ENCODE data around the gene GLOD5.
"Not testable (repeated sequence)": the region's sequence is repeated elsewhere in the genome, so short reads cannot be mapped to it uniquely, and the experiment has no call there.

The GLOD5 gene

GRCh38 chrX:48792219-48792618 lies 30.7 kb downstream of the GLOD5 start:
- in situ Hi-C loops (cut with HindIII; ENCODE audit: low sequenced_read_pairs), result loop anchor here (5.0 to 10.0 kb wide), 2 partner anchors 40 to 87 kb away; no protein-coding TSS in a partner anchor

GRCh38 chrX:48793935-48794334 lies 32.4 kb downstream of the GLOD5 start:
- in situ Hi-C loops (cut with HindIII; ENCODE audit: low sequenced_read_pairs), result loop anchor here (5.0 to 10.0 kb wide), 2 partner anchors 38 to 89 kb away; no protein-coding TSS in a partner anchor

- in situ Hi-C loops (cut with HindIII; ENCODE audit: low sequenced_read_pairs), result loop anchor here (5.0 to 10.0 kb wide), 2 partner anchors 38 to 90 kb away; no protein-coding TSS in a partner anchor
Measured at GRCh38 chrX:48794340-48794910, 32.9 kb downstream of the GLOD5 start.

- in situ Hi-C loops (cut with HindIII; ENCODE audit: low sequenced_read_pairs), result loop anchor here (5.0 to 10.0 kb wide), 2 partner anchors 37 to 90 kb away; no protein-coding TSS in a partner anchor
Measured at GRCh38 chrX:48794911-48795515, 33.5 kb downstream of the GLOD5 start.

- in situ Hi-C loops (cut with HindIII; ENCODE audit: low sequenced_read_pairs), result loop anchor here (10.0 kb wide), 1 partner anchor 94 kb away; no protein-coding TSS in a partner anchor
Measured at GRCh38 chrX:48798318-48798717, 36.8 kb downstream of the GLOD5 start.

GRCh38 chrX:48800574-48801279 lies 39.2 kb downstream of the GLOD5 start:
- in situ Hi-C loops (cut with HindIII; ENCODE audit: low sequenced_read_pairs), result no loop called here

- in situ Hi-C loops (cut with HindIII; ENCODE audit: low sequenced_read_pairs), result no loop called here
Measured at GRCh38 chrX:48801280-48802088, 39.9 kb downstream of the GLOD5 start, which contains the start of gene HDAC6. Gene HDAC6 (plus strand): TSS chrX:48802067. CDS start chrX:48802693, 626 bp downstream.

GRCh38 chrX:48802089-48802904 lies 40.8 kb downstream of the GLOD5 start:
- in situ Hi-C loops (cut with HindIII; ENCODE audit: low sequenced_read_pairs), result no loop called here

GRCh38 chrX:48802905-48803200 lies 41.3 kb downstream of the GLOD5 start:
- in situ Hi-C loops (cut with HindIII; ENCODE audit: low sequenced_read_pairs), result no loop called here

GRCh38 chrX:48806081-48806480 lies 44.5 kb downstream of the GLOD5 start:
- in situ Hi-C loops (cut with HindIII; ENCODE audit: low sequenced_read_pairs), result no loop called here

GRCh38 chrX:48813644-48814043 lies 52.1 kb downstream of the GLOD5 start:
- in situ Hi-C loops (cut with HindIII; ENCODE audit: low sequenced_read_pairs), result no loop called here

- in situ Hi-C loops (cut with HindIII; ENCODE audit: low sequenced_read_pairs), result no loop called here
Measured at GRCh38 chrX:48814722-48815121, 53.2 kb downstream of the GLOD5 start.

- in situ Hi-C loops (cut with HindIII; ENCODE audit: low sequenced_read_pairs), result no loop called here
Measured at GRCh38 chrX:48815266-48815665, 53.7 kb downstream of the GLOD5 start.

GRCh38 chrX:48816014-48816810 lies 54.7 kb downstream of the GLOD5 start:
- in situ Hi-C loops (cut with HindIII; ENCODE audit: low sequenced_read_pairs), result no loop called here

- in situ Hi-C loops (cut with HindIII; ENCODE audit: low sequenced_read_pairs), result no loop called here
Measured at GRCh38 chrX:48818098-48818497, 56.6 kb downstream of the GLOD5 start.

- in situ Hi-C loops (cut with HindIII; ENCODE audit: low sequenced_read_pairs), result no loop called here
Measured at GRCh38 chrX:48818866-48819265, 57.3 kb downstream of the GLOD5 start.

- in situ Hi-C loops (cut with HindIII; ENCODE audit: low sequenced_read_pairs), result not testable (repeated sequence)
Measured at GRCh38 chrX:48819394-48819793, 57.8 kb downstream of the GLOD5 start.

GRCh38 chrX:48823053-48823452 lies 61.5 kb downstream of the GLOD5 start:
- in situ Hi-C loops (cut with HindIII; ENCODE audit: low sequenced_read_pairs), result no loop called here

All from endothelial cell of hepatic sinusoid (primary cell).